GM21723 (cell line): Measurements from ENCODE around the gene PPM1N.
"Not testable (repeated sequence)": the region's sequence is repeated elsewhere in the genome, so short reads cannot be mapped to it uniquely, and the experiment has no call there.

ENCODE experiments used
- ATAC-seq: cut with Tn5 transposase; IDR thresholded peaks from one replicate; pipeline ENCODE4 v1.9.1; 2021; ENCODE audit warnings: mild to moderate bottlenecking, moderate library complexity; ENCODE audit not compliant: unreplicated experiment

PPM1N gene

DNA sequence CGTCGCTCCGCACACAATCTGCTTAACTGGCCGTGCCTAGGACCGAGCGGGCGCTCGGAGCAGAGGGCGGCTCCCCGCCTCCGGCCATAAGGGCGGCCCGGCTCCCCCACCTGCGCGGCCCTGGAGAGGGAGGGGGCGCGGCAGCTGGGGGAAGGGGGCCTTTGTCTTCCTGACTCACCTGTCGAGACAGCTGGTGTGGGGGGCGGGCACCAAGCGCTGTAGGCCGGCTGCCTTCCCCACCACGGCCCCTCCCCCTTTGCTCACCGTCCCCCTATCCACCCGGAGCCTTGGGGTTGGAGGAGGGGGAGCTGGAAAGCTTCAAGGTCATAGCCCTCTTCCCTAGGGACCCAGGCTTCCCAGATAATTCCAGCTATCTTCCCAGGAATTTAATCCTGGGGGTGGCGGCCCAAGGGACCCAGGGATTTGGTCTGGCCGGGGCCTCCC is 10.2 kb downstream of the PPM1N start:
- ATAC-seq: no peak

- ATAC-seq: no peak
These were observed 10.8 kb downstream of the PPM1N start for GRCh38 chr19:45508861-45509691.

GRCh38 chr19:45509692-45510015 is 11.4 kb downstream of the PPM1N start:
- ATAC-seq: no peak

- not testable (repeated sequence) for ATAC-seq
These were observed 12.1 kb downstream of the PPM1N start for GRCh38 chr19:45510352-45510751.

DNA sequence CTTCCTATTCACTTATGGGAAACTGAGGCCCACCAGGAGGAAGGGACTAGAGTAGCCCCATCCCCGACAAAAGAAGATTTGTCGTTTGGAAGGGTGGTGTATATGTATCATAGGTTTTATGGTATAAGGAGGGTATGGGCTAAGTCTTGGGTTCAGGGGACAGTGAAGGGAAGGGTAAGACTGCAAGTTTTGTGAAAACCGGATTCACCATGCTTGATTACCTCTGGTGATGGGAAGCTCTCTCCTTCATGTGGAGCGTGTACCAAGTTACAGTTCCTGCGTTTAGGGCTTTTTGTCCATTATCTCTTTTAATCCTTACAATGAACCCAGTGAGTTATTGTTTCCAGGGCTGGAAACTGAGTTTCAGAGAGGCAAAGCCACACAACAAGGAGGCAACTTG is 12.8 kb downstream of the PPM1N start:
- ATAC-seq: no peak

GRCh38 chr19:45512881-45513483 is 14.7 kb downstream of the PPM1N start:
- ATAC-seq: no peak

DNA sequence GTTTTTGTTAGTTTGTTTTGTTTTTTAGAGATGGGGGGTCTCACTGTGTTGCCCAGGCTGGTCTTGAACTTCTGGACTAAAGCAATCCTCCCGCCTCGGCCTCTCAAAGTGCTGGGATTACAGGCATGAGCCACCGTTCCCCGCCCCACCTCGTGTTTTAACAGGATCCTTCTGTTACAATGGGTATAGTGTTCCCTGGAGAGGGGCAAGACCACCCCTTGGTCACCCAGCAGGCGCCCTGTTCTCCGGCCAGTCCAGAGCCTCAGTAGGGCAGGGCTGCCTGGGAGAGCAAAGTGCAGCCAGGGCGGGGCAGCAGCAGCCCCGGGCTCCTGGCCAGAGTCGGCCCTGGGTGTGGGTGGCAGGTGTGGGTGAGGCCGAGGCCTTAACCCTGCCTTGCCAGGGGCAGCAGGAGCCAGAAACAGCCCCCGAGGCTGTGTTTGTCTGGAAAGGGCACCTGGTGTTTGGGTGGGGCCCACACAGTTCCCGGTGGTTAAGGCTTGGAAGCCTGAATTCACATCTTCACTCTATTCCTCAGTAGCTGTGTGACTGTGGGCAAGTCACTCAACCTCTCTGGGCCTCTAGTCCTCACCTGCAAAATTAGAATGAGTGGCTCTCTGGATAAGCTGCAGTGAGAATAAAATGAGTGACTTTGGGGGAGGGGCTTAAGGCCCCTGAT is 16.3 kb downstream of the PPM1N start:
- ATAC-seq: no peak

DNA sequence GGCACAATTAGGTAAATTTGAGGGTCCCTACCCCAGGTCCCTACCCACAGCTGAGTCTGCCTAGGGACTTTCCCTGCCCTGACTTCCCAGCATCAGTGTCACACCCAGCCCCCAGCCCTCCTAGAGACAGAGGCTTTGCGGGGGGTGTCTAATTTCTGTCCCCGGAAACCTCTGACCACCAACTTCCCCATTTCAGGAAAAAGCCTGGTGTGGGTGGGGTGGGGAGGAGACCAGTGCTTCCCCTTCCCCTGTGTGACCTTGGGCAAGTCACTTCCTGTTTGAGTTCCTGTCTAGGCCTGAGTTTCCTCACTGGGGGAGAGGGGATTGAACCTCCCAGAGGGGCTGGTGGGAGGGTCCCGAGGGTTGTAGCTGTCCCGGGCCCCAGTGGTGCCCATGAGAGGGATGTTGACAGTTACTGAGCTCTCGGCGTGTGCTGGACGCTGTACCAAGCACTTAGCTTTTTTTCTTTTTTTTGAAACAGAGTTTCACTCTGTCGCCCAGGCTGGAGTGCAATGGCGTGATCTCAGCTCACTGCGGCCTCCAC is 16.9 kb downstream of the PPM1N start:
- peak; percentile 32 for ATAC-seq

- no peak for ATAC-seq
These were observed 17.7 kb downstream of the PPM1N start for GRCh38 chr19:45515807-45516401.

DNA sequence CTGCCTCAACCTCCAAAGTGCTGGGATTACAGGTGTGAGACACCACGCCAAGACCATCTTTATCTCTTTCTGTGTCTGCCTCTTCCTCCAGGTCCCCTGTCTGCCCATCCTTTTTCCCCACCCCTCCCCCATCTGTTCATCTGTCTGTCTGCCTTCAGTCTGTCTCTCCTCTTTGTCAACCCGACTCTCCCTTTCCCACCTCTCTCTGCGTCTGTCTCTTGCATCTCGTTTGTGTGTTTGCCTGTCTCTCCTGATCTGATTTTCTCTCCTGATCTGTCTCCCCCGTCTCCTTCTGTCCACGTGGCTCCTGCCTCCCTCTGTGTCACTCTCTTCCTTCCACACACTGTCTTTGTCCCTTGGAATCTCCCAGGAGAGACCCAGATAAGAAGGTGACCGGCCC is 19.0 kb downstream of the PPM1N start:
- ATAC-seq: no peak

DNA sequence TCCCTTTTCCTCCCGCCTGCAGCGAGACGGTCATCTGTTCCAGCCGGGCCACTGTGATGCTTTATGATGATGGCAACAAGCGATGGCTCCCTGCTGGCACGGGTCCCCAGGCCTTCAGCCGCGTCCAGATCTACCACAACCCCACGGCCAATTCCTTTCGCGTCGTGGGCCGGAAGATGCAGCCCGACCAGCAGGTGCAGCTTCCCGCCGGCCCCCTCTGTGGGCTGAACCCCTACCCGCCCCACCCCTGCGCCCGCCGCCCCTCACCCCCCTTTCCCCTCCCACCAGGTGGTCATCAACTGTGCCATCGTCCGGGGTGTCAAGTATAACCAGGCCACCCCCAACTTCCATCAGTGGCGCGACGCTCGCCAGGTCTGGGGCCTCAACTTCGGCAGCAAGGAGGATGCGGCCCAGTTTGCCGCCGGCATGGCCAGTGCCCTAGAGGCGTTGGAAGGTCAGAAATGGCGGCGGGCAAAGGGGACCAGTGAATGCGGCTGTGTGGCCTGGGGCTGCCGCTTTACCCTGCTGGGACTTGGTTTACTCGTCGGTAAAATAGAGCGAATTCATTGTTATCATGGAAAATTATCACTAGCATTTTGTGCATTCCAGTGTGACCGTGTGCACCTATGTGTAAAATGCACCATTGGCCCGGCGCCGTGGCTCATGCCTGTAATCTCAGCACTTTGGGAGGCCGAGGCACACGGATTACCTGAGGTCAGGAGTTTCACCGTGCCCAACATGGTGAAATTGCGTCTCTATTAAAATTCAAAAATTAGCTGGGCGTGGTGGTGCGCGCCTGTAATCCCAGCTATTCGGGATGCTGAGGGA is 19.6 kb downstream of the PPM1N start:
- ATAC-seq: no peak

DNA sequence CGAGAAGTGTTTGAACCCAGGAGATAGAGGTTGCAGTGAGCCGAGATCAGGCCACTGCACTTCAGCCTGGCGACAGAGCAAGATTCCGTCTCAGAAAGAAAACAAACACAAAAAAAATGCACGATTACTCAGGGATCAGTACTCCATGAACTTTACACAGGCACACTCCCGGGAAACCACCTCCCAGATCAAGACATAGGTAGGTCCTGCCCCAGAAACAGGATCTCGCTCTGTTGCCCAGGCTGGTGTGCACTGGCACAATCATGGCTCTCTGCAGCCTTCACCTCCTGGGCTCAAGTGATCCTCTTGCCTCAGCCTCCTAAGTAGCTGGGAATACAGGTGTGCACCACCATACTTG is 20.2 kb downstream of the PPM1N start:
- no peak for ATAC-seq

DNA sequence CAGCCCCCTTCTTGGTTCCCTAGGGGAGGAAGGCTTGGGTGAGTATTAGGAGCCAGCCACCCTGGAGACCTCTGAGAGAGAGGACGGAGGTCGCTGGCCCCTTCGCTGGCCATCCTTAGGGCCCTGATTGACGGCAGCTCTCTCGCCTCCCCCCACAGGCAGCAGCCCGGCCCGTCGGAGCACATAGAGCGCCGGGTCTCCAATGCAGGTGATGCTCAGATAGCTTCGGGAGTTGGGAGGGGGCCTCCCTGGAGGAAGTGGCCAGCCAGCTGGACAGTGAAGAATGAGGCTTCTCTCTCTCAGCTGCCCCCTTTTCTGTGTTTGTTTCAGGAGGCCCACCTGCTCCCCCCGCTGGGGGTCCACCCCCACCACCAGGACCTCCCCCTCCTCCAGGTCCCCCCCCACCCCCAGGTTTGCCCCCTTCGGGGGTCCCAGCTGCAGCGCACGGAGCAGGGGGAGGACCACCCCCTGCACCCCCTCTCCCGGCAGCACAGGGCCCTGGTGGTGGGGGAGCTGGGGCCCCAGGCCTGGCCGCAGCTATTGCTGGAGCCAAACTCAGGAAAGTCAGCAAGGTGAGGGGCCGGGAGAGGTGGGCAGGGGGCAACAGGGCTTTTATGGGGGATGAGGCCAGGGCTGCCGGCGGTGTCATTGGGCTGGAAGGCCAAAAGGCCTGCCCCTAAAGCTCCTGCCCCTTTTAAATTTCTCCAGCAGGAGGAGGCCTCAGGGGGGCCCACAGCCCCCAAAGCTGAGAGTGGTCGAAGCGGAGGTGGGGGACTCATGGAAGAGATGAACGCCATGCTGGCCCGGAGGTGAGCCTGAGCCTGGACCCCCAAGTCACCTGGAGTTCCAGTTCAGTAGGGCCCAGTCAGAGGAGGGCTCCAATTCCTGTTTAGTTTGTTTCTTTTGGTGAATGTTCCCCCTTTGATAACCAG is 24.0 kb downstream of the PPM1N start:
- no peak for ATAC-seq

- ATAC-seq: peak; percentile 79
These were observed 25.5 kb downstream of the PPM1N start for GRCh38 chr19:45523642-45524256.

DNA sequence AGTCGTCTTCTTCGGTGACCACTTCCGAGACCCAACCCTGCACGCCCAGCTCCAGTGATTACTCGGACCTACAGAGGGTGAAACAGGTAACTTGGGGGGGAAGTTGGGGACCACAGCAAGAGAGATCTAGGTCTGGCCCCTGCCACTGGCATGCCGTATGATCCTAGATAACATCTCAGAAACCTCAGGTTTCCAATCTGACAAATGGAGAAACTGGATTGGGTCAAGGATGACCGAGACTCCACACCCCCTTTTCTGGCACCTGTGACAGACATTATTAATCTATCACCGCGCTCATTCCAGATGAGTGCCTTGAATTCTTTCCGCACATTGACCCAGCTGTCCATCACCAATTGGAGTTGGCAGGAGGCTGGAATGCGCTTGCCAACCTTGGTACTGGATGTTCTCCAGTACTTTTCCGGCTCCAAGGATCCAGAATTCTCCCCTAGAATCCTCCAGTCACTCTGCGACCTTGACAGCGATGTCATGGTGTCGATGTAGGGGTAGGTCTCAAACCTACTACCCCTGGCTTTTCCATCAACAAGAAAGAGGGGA is 26.4 kb downstream of the PPM1N start:
- no peak for ATAC-seq

- ATAC-seq: no peak
These were observed 27.9 kb downstream of the PPM1N start for GRCh38 chr19:45526143-45526542.

GRCh38 chr19:45526971-45527370 is 28.7 kb downstream of the PPM1N start:
- ATAC-seq: no peak

DNA sequence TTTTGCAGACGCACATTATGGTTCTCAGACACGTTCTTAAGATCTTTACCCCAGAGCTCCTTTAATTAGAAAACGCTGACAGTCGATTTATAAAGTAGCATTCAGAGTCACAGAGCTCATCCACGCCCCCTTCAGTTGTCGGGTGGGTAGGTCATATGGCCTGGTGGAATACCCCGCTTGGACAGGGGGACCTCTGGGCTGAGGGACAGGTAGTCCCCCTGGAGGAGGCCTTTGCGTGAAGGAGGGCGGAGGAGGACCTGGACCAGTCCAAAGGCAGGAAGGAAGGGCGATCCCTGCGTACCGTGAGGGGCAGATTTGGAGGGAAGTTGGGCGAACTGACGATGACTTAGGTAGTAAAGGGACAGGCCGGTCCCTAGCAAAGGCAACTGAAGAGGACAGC is 29.5 kb downstream of the PPM1N start:
- no peak for ATAC-seq
